ENCODE measurements around the gene SAP30L.

- TF ChIP-seq SPI1 (IDR thresholded peaks at IDR 0.05; ENCODE audit: low read depth, low read length) (no peak), POLR2AphosphoS5 (IDR thresholded peaks at IDR 0.05; ENCODE audit: low read depth, low read length) (no peak)
Measured at GRCh38 chr5:154405078-154405792, 40.6 kb upstream of the SAP30L start.

All from GM12891 (cell line).